Epithelial cell of prostate (primary cell): ENCODE data around the gene SLC39A12.

Experiments used
- DNase-seq: peaks from one replicate; pipeline ENCODE4 v3.0.0-alpha.2; 2011; ENCODE audit warnings: low read depth, low spot score
- H3K27ac ChIP-seq: fragments of 450-650 bp; 2 replicates; pipeline ENCODE4 v1.5.1; 2017; ENCODE audit warnings: mild to moderate bottlenecking

The SLC39A12 gene

GRCh38 chr10:18043148-18044006 is 91.7 kb downstream of the SLC39A12 start:
- DNase-seq, result no peak
- H3K27ac ChIP-seq, result no peak overlapping the region

- no peak for DNase-seq
- H3K27ac ChIP-seq, result no peak overlapping the region
Observed at GRCh38 chr10:18044976-18045720, 93.4 kb downstream of the SLC39A12 start.

GRCh38 chr10:18056583-18056982 is 104.9 kb downstream of the SLC39A12 start:
- DNase-seq, result no peak
- no peak overlapping the region for H3K27ac ChIP-seq

GRCh38 chr10:18059826-18060559 is 108.3 kb downstream of the SLC39A12 start:
- no peak overlapping the region for H3K27ac ChIP-seq
- no peak for DNase-seq

- DNase-seq, result no peak
- no peak overlapping the region for H3K27ac ChIP-seq
Observed at GRCh38 chr10:18066947-18067346, 115.2 kb downstream of the SLC39A12 start.

GRCh38 chr10:18068401-18068800 is 116.7 kb downstream of the SLC39A12 start:
- no peak for DNase-seq
- H3K27ac ChIP-seq, result no peak overlapping the region

GRCh38 chr10:18071591-18071990 is 119.9 kb downstream of the SLC39A12 start:
- H3K27ac ChIP-seq, result no peak overlapping the region
- no peak for DNase-seq

- no peak for DNase-seq
- no peak overlapping the region for H3K27ac ChIP-seq
Observed at GRCh38 chr10:18073314-18073713, 121.6 kb downstream of the SLC39A12 start.

GRCh38 chr10:18075881-18076280 is 124.2 kb downstream of the SLC39A12 start:
- no peak for DNase-seq
- H3K27ac ChIP-seq, result no peak overlapping the region

GRCh38 chr10:18079665-18080295 is 128.1 kb downstream of the SLC39A12 start:
- H3K27ac ChIP-seq, result no peak overlapping the region
- no peak for DNase-seq

- DNase-seq, result no peak
- no peak overlapping the region for H3K27ac ChIP-seq
Observed at GRCh38 chr10:18082381-18082780, 130.7 kb downstream of the SLC39A12 start.

GRCh38 chr10:18085855-18086254 is 134.1 kb downstream of the SLC39A12 start:
- H3K27ac ChIP-seq, result no peak overlapping the region
- DNase-seq, result no peak

GRCh38 chr10:18086746-18087145 is 135.0 kb downstream of the SLC39A12 start:
- no peak overlapping the region for H3K27ac ChIP-seq
- DNase-seq, result no peak

- no peak overlapping the region for H3K27ac ChIP-seq
- no peak for DNase-seq
Observed at GRCh38 chr10:18087355-18087754, 135.6 kb downstream of the SLC39A12 start.
